ENCODE data around the gene HIBCH.
"Not testable (repeated sequence)": the region's sequence is repeated elsewhere in the genome, so short reads cannot be mapped to it uniquely, and the experiment has no call there.

The HIBCH gene
- total RNA-seq, result 7.1 to 43.8 (median 19.9) reads per million in 18 experiments

- DNase-seq, result peak; percentile 99
Measured at GRCh38 chr2:190319555-190320498, at the start of gene HIBCH. HIBCH (minus strand) TSS chr2:190319826; CDS start chr2:190319750, 76 bp downstream.

DNA sequence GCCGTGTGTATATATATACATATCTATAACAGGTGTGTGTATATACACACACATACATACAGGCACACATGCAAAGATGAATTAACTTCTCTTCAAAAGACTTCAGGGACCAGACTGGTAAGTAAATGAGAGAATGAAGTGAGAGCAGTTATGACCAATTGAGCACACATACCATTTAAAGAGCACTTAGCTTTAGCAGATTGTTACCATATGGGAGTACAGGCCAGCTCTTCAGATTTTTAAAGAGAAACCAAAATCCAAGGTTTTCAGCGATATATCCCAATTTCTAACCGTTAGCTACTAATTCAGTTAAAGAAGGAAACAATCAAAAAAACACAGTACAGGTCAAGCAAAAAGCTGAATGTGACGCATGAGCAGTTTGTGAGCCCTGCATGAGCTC, 47.5 kb upstream of the HIBCH start:
- DNase-seq, result no peak

- no peak for DNase-seq
Measured at GRCh38 chr2:190366248-190366753, 46.7 kb upstream of the HIBCH start.

DNA sequence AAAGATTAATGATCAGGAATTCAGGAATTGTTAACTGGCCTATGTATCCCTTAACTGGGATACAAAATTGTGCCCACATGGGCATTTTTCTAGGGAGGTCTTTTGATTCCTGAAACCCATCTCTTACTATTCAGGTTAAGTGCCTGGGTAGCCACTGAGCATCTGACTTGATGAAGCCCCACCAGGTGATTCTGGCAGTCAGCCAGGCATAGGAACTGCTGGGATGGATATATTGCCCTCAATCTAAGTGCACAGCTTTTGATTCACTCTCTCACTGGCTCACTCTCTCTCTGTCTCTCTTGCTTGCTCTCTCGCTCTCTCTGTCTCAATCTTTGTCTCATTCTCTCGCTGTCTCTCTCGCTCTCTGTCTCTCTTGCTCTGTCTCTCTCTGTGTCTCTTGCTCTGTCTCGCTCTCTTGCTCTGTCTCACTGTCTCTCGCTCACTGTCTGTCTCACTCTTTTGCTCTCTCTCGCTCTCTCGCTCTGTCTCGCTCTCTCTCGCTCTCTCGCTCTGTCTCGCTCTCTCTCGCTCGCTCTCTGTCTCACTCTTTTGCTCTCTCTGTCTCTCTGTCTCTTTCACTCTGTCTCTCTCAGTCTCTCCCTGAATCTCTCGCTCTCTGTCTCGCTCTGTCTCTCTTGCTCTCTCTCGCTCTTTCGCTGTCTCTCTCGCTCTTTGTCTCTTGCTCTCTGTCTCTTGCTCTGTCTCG, 46.0 kb upstream of the HIBCH start:
- no peak for DNase-seq

- no peak for DNase-seq
Measured at GRCh38 chr2:190362894-190363293, 43.3 kb upstream of the HIBCH start.

GRCh38 chr2:190361572-190361971, 41.9 kb upstream of the HIBCH start:
- DNase-seq, result no peak

DNA sequence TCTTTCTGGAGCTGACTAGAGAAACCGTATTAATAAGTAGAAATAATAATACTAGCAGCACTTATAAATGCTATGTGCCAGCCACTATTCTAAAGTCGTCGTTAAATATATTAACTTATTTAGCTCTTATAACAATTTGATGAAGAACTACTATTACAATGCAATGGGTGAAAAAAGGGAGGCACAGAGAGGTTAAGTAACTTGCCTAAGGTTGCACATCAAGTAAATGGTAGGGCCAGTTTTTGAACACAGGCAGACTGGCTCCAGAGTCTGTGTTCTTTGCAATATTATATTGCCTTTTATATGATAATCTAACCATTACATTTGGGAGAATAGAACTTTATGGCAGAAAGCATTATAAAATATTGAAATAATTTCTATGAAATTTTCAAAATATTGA, 41.3 kb upstream of the HIBCH start:
- no peak for DNase-seq

DNA sequence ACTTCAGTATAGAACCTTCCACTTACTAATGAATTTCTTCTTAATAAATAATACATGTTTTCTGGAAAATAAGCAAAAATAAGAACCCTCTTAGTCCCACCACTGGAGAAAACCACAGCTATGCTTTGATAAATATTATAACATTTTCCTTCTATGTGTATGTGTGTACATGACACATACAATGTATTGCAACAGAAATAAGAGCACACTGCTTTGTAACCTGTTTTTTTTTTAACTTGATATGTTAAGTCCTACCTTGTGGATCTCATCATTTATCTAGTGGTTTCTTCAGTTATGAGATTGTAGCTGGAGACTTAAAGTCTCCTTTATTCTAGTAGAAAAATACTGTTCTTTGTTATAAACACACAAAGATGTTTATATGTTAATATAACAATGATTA, 40.9 kb upstream of the HIBCH start:
- no peak for DNase-seq

- not testable (repeated sequence) for DNase-seq
Measured at GRCh38 chr2:190358655-190359448, 39.2 kb upstream of the HIBCH start.

GRCh38 chr2:190357600-190357999, 38.0 kb upstream of the HIBCH start:
- DNase-seq, result no peak

DNA sequence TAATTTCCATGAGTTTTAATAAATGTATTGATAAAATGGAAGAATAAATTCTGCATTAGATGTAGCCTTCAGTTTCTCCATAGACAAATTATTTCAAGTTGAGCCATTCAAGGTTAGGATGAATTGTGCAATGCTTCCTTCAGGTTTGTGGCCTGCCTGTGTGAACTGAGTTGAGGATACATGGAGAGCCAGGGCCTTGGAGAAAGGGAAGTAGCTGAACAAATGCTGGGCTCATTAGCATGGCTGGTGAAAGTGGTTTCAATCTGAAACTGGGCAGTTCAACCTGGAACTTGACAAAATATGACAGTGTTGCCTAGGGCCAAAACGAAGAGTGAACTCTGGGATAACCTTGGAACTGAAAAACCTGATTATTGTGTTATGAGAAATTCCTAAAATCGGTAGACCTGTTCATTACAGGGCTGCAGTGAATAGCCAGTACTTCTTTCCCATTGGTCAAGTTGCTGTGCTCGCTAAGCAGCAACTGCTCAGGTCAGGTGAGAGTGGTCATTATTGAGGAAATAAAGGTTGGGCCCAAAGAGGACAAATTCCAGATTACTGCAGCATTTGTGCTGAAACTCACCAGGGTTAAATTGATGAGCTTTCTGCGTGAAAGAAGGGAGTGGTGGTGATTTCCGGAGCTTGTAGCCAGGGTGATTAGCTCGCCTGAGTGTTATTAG, 36.5 kb upstream of the HIBCH start:
- DNase-seq, result peak; percentile 35

DNA sequence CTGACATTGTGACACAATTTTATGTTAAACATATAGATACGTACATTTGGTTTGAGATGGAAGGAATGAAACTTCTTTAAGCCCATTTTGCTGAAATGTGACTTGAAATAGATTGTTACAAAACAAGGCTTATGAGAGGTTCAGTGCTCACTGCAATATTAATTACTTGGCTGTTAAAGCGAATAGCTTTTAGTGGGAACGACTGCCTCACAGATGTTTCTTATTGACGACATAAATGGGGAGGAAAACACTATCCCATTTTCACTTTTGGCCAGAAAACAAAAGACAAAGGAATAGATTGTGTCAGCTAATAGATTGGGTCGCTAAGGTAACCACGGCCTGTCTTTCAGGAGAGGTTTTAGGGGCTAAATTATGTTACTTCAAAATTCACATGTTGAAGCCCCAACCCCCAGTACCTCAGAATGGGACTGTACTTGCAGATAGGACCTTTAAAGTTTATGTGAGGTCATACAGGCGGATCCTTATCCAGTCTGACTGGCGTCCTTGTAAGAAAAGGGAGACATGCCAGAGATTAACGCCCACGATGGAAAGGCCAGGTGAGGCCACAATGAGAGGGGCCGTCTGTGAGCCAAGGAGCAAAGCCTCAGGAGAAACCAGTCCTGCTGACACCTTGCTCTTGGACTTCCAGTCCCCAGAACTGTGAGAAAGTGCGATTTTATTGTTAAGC, 34.5 kb upstream of the HIBCH start:
- no peak for DNase-seq

GRCh38 chr2:190353537-190353899, 33.9 kb upstream of the HIBCH start:
- no peak for DNase-seq

DNA sequence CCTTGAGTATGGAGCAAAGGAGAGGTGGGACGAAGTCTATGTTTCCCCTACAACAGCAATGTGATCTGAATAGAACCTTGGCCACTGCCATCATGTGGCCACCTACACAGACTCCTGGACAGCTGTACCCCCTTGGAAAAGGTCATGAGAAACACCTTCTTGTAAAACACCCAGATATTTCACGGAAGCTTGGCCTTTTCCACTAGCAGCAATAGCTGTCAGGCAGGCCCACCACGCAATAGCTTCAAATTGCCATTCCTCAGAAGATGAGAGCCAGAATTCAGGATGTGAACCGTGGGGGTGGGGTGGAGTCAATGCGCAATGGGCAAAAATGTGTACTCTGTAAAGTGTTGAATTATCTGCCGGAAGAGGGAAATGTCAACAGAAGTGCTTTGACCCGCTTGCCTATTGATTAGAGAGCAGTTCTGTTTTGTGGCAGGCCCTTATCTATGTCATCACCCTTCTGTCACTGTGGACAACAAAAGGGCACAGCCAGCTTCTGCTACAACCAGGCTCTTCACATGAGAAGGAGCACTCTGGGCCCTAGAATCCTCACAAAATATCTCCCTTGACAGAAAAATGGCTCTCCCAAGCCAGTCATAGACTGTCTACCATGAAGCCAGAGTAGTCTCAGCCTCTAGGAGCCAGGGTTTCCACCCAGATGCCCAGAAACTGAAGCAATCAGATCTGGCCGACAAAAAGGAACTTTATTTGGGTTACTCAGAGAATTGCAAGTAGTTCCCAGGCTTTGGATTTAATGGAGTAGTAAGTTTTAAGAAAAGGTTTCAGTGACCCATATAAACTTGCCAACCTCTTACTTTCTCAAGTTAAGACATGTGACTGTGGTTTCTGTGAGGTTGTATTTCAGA, 33.3 kb upstream of the HIBCH start:
- DNase-seq, result peak; percentile 24 to 35

DNA sequence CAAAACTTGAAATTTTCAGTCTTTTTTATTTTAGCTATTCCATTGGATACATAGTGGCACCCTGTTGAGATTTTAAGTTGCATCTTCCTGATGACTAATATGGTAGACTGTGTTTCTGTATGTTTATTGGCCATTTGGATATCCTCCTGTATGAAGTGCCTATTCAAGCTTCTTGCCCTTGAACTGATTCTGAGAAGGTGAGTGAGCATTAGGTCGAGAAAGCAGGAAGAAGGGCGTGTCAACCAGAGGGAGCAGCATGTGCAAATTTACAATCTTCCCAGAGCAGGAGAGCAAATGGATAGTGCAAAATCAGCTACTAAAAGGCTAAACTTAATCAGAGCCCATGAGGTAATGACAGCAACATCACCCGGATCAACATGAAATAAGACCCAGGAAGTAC, 32.3 kb upstream of the HIBCH start:
- no peak for DNase-seq

- DNase-seq, result no peak
Measured at GRCh38 chr2:190350371-190350770, 30.7 kb upstream of the HIBCH start.

GRCh38 chr2:190344276-190344827, 24.7 kb upstream of the HIBCH start:
- peak; percentile 30 to 41 for DNase-seq

DNA sequence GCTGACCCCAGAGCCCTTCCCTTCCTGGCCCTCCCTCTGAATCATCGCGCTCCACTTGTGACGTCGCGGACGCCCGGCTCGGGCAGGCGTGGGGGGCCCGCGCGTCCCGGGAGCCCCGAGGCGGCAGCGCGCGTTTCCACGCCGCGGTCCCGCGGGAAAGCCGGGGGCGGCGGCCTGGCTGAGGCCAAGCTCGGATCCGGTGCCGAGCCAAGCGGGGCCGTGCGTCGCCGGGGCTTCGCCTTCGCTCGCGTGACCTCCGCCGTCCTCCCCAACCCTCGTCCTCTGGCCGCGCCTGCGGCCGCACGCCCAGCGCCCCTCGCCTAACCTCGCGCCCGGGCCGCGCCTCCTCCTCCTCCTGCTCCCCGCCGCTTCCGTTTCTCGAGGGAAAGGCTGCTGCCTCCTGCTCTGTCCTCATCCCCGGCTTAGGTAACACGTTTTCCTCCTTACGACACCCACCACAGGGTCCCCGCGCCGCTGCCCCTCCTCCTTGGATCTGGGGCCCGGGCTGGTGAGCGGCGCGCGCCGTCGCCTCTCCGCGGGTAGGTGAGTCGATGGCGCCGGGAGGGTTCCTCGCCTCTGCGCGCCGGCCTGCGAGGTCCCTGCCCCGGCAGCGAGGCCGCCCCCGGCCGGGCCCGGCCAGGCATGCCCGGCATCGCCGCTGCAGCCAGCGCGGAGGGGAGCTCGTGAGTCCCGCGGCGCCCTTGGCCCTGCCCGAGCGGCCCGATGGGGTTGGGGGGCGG, 24.1 kb upstream of the HIBCH start, which contains the start of gene INPP1:
Gene INPP1, plus strand, starts transcription at position 54 of the 740 bp plus-strand sequence. CDS start 16,514 bp downstream, outside the sequence.
- DNase-seq, result peak; percentile 74 to 81

DNA sequence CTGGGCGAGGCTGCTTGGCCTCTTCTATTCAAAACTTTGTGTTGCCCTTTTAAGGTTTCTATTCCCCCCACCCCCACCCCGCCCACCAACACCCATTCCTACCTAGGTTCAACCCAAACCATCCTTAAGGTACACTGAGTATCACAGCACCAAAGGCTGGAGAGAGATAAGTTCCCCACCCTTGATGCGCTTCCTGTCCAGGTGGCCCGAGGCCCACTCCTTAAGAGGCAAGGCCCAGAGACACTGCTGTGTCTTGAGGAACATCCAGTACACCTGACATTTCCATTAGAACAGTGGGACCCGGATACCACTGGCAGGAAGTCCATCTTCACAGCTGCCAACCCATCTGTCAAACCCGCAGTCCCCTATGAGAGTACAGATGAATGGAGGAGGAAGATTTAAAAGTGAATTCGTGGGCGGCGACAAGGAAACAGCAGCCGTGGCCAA, 23.5 kb upstream of the HIBCH start:
- DNase-seq, result no peak
